CD4-positive, alpha-beta T cell (primary cell): ENCODE data around the gene PKHD1. TPM values are rescaled to one million over a fixed set of nuclear protein-coding genes. Genes with fewer than 3 reads are reported as not detected.

Source experiments
- ATAC-seq: fragments of 200-7000 bp; cut with Tn5 transposase; one replicate; pipeline ENCODE4 v1.10.0; 2022; ENCODE audit warnings: mild to moderate bottlenecking; ENCODE audit not compliant: poor library complexity
- CTCF ChIA-PET: fragments of 350-600 bp; sonication (Branson Sonifier 250); formaldehyde crosslinking; loops from one replicate; lab custom pipeline; 2021; ENCODE audit warnings: antibody characterized with exemption, inconsistent platforms; lab: Charles Lee
- POLR2A ChIA-PET: fragments of 350-600 bp; sonication (Branson Sonifier 250); formaldehyde crosslinking; loops from one replicate; lab custom pipeline; 2021; ENCODE audit warnings: antibody characterized with exemption, inconsistent platforms; lab: Charles Lee
- DNase-seq, 14 experiments: peaks; one replicate each; pipeline ENCODE4 v3.0.0-alpha.2; 2013 to 2020; ENCODE audit warnings: mixed read lengths in 2 of 14
- H3K27ac ChIP-seq, 2 donors: one replicate each; pipeline versions ENCODE4 v1.5.1 to v1.7.0; 2013; ENCODE audit warnings: low read length in 2 of 2, low read depth in 1 of 2, mild to moderate bottlenecking in 1 of 2
- H3K27me3 ChIP-seq, 2 experiments: 1 replicate in 1 of 2; 2 replicates in 1 of 2; pipeline versions ENCODE4 v1.6.1 to v1.7.0; 2013; ENCODE audit warnings: low read length in 2 of 2, control low read depth in 1 of 2, mild to moderate bottlenecking in 1 of 2, moderate library complexity in 1 of 2; ENCODE audit not compliant: insufficient read depth in 2 of 2, control insufficient read depth in 1 of 2
- H3K36me3 ChIP-seq: one replicate; pipeline ENCODE4 v1.6.1; 2013; ENCODE audit warnings: low read length, control low read depth; ENCODE audit not compliant: insufficient read depth
- H3K4me1 ChIP-seq: one replicate; pipeline ENCODE4 v1.6.1; 2013; ENCODE audit warnings: low read length, control low read depth; ENCODE audit not compliant: insufficient read depth
- H3K4me3 ChIP-seq: one replicate; pipeline ENCODE4 v1.5.1; 2013; ENCODE audit warnings: mild to moderate bottlenecking, low read length, moderate library complexity
- H3K9me3 ChIP-seq, 2 experiments: 1 replicate in 1 of 2; 2 replicates in 1 of 2; pipeline versions ENCODE4 v1.6.1 to v1.7.0; 2013; ENCODE audit warnings: low read length in 2 of 2, mild to moderate bottlenecking in 2 of 2, control low read depth in 1 of 2, moderate library complexity in 1 of 2; ENCODE audit not compliant: control insufficient read depth in 1 of 2, insufficient read depth in 1 of 2
- H3K27ac Mint-ChIP-seq: one replicate; pipeline ENCODE4 v1.8.0; 2020; ENCODE audit warnings: mixed read lengths
- H3K27me3 Mint-ChIP-seq: one replicate; pipeline ENCODE4 v1.8.0; 2021; ENCODE audit warnings: mixed read lengths
- H3K36me3 Mint-ChIP-seq: one replicate; pipeline ENCODE4 v1.8.0; 2021; ENCODE audit warnings: low read depth, mixed read lengths
- H3K4me1 Mint-ChIP-seq: one replicate; pipeline ENCODE4 v1.8.0; 2021; ENCODE audit warnings: low read depth, mixed read lengths
- H3K4me3 Mint-ChIP-seq: one replicate; pipeline ENCODE4 v1.8.0; 2020; ENCODE audit warnings: mild to moderate bottlenecking, mixed read lengths
- H3K9me3 Mint-ChIP-seq: one replicate; pipeline ENCODE4 v1.8.0; 2020; ENCODE audit warnings: mixed read lengths
- CTCF ChIP-seq: fragments of 200-600 bp; IDR thresholded peaks from one replicate; pipeline ENCODE4 v1.8.0; 2022; ENCODE audit warnings: antibody characterized with exemption, mild to moderate bottlenecking
- intact Hi-C, 2 experiments: fragments of 100-400 bp; cut with DNase I in 1 of 2; cut with micrococcal nuclease in 1 of 2; formaldehyde crosslinking; loops; one replicate each; pipeline versions ENCODE4 v1.15.1 to v1.9.0; 2023 to 2025; cut with DNase I, micrococcal nuclease
- total RNA-seq, 174 experiments: library from RNA in 2 of 174; stranded (reverse) in 2 of 174; gene quantifications; one replicate each; pipeline ENCODE4 v1.2.3 and lab custom pipeline; 2021 to 2026

The PKHD1 gene
- total RNA-seq, 2 experiments from 2014 or later: 0.03 TPM; not detected in 1

- no peaks in the 10 kb centered on the region for H3K9me3 ChIP-seq
- intact Hi-C loops: no loop called here
- Mint-ChIP-seq H3K27ac (no peak overlapping the region), H3K27me3 (peaks cover 24% of the 10 kb centered on the region), H3K36me3 (no peaks in the 10 kb centered on the region), H3K9me3 (no peaks in the 10 kb centered on the region), H3K4me1 (no peaks in the 10 kb centered on the region), H3K4me3 (no peak overlapping the region)
- TF ChIP-seq CTCF: no peak
- CTCF ChIA-PET: no interaction called here
- H3K36me3 ChIP-seq: no peaks in the 10 kb centered on the region
- ATAC-seq: no peak
- H3K27ac ChIP-seq: no peak overlapping the region
- H3K27me3 ChIP-seq: peaks cover 0 to 5% of the 10 kb centered on the region in 2 experiments
- DNase-seq: no peak
- POLR2A ChIA-PET: no interaction called here
- H3K4me1 ChIP-seq: peaks cover 3% of the 10 kb centered on the region
- H3K4me3 ChIP-seq: no peak overlapping the region
Observed at GRCh38 chr6:52132292-52132691, 44.9 kb upstream of the PKHD1 start.

DNA sequence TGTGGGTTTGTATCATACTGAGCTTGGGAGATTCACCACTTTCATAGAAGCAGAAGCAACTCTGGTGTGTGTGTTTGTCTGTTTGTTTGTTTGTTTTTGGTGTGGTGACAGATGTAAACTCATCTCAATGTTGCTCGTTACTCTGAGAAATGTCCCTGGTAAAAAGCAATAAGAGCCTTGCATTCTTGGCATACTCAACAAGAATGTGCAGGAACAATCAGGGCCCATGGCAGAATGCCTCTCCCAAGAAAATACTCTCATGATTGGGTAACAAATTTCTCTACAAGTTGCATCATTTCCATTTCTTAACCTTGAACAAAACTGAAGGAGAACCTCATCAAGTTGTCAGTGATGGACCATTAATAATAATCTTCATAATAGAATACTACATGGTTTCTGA, 43.0 kb upstream of the PKHD1 start:
- Histone ChIP-seq H3K27me3 (peaks cover 0 to 5% of the 10 kb centered on the region in 2 experiments), H3K36me3 (no peaks in the 10 kb centered on the region), H3K9me3 (no peaks in the 10 kb centered on the region), H3K4me1 (peaks cover 3% of the 10 kb centered on the region), H3K27ac (no peak overlapping the region), H3K4me3 (no peak overlapping the region)
- ChIA-PET POLR2A (no interaction called here), CTCF (no interaction called here)
- TF ChIP-seq CTCF: no peak
- Mint-ChIP-seq H3K27ac (no peak overlapping the region), H3K27me3 (peaks cover 27% of the 10 kb centered on the region), H3K36me3 (no peaks in the 10 kb centered on the region), H3K9me3 (no peaks in the 10 kb centered on the region), H3K4me3 (no peak overlapping the region), H3K4me1 (no peaks in the 10 kb centered on the region)
- intact Hi-C loops: no loop called here
- DNase-seq: no peak
- ATAC-seq: no peak

- intact Hi-C loops: no loop called here
- peaks cover 49% of the 10 kb centered on the region for H3K27me3 Mint-ChIP-seq
- H3K9me3 ChIP-seq: no peaks in the 10 kb centered on the region
- H3K27ac ChIP-seq: no peak overlapping the region
- no peak for DNase-seq
- H3K27ac Mint-ChIP-seq: no peak overlapping the region
- TF ChIP-seq CTCF: no peak
- ATAC-seq: no peak
- H3K9me3 Mint-ChIP-seq: no peaks in the 10 kb centered on the region
- ChIA-PET POLR2A (no interaction called here), CTCF (no interaction called here)
- no peak overlapping the region for H3K4me3 Mint-ChIP-seq
- H3K36me3 ChIP-seq: no peaks in the 10 kb centered on the region
- H3K4me3 ChIP-seq: no peak overlapping the region
- H3K36me3 Mint-ChIP-seq: no peaks in the 10 kb centered on the region
- H3K27me3 ChIP-seq: peaks cover 0 to 9% of the 10 kb centered on the region in 2 experiments
- no peaks in the 10 kb centered on the region for H3K4me1 ChIP-seq
- no peaks in the 10 kb centered on the region for H3K4me1 Mint-ChIP-seq
Observed at GRCh38 chr6:52127957-52128356, 40.5 kb upstream of the PKHD1 start.
